Psoas muscle (tissue), 8 donors: Measurements from ENCODE around the gene DLL3. TPM values are rescaled to one million over a fixed set of nuclear protein-coding genes. Genes with fewer than 3 reads are reported as not detected.

Source experiments
- ATAC-seq, 4 donors: fragments of 200-7000 bp; cut with Tn5 transposase; one replicate each; pipeline ENCODE4 v1.9.1; 2020; ENCODE audit warnings: moderate library complexity in 3 of 4, mild to moderate bottlenecking in 2 of 4
- DNase-seq, 2 donors: peaks; one replicate each; pipeline ENCODE4 v3.0.0-alpha.2; 2020
- H3K27ac ChIP-seq: fragments of 200-600 bp; one replicate; pipeline ENCODE4 v1.8.0; 2022
- H3K27me3 ChIP-seq, 3 donors: fragments of 200-600 bp in 1 of 3; one replicate each; pipeline versions ENCODE4 v1.6.1 to v1.8.0; 2013 to 2022; ENCODE audit warnings: low read length in 2 of 3, mild to moderate bottlenecking in 2 of 3, moderate library complexity in 1 of 3; ENCODE audit not compliant: insufficient read depth in 3 of 3
- H3K36me3 ChIP-seq, 2 donors: fragments of 200-600 bp in 1 of 2; one replicate each; pipeline versions ENCODE4 v1.6.1 to v1.8.0; 2013 to 2022; ENCODE audit warnings: low read depth in 1 of 2, mild to moderate bottlenecking in 1 of 2, moderate library complexity in 1 of 2; ENCODE audit not compliant: insufficient read depth in 1 of 2
- H3K4me1 ChIP-seq: fragments of 200-600 bp; one replicate; pipeline ENCODE4 v1.8.0; 2022
- H3K4me3 ChIP-seq: fragments of 200-600 bp; one replicate; pipeline ENCODE4 v1.8.0; 2022; ENCODE audit warnings: mild to moderate bottlenecking
- H3K9me3 ChIP-seq: fragments of 200-600 bp; one replicate; pipeline ENCODE4 v1.8.0; 2022
- WGBS, 3 donors: extraction: QIAGEN DNeasy Blood & Tissue Kit; methylation state at CpG; one replicate each; pipeline versions ENCODE4 v1.1.6 to v1.1.7; 2013; 5-methylcytosine and 5-hydroxymethylcytosine counted together
- intact Hi-C, 2 donors: fragments of 100-400 bp; cut with DNase I; formaldehyde crosslinking; loops; one replicate each; pipeline versions ENCODE4 v1.11.0 to v1.14.2; 2022
- polyA plus RNA-seq, 3 donors: library from polyadenylated mRNA; stranded (reverse); fragments of 200-250 nt; gene quantifications; one replicate each; pipeline ENCODE4 v1.2.3, GENCODE V29; 2013
- total RNA-seq, 4 donors: library from RNA; stranded (reverse); fragmentation: NEBNext Ultra II Directional in 2 of 4; extraction: Animal tissue kit (Norgen Biotek cat#: 25700) in 2 of 4; gene quantifications; one replicate each; pipeline versions ENCODE4 v1.2.1 to v1.2.4, GENCODE V29; 2021 to 2023
- TF ChIP-seq, protein P1 (sequence below): fragments of 200-600 bp; IDR thresholded peaks from one replicate; pipeline ENCODE4 v1.8.0; 2022; ENCODE audit warnings: antibody characterized with exemption
- donor health status: healthy with polysubstance abuse.
- donor health status: DM: no; HTN: no; CAD: no; lungs with moderate emphysema.
- donor health status: Bipolar disorder and iron deficiency.
- donor health status: healthy.
- donor health status: DM: yes; HTN: yes; CAD: no.
- donor health status: DM: no; HTN: no; CAD: no.
- donor health status: DM: no; HTN: no; CAD: no.
- donor health status: DM: yes; HTN: yes; CAD: no.

DLL3 gene
- total and polyA plus RNA-seq, 7 donors, result 0.03 to 0.14 TPM; not detected in 5

DNA sequence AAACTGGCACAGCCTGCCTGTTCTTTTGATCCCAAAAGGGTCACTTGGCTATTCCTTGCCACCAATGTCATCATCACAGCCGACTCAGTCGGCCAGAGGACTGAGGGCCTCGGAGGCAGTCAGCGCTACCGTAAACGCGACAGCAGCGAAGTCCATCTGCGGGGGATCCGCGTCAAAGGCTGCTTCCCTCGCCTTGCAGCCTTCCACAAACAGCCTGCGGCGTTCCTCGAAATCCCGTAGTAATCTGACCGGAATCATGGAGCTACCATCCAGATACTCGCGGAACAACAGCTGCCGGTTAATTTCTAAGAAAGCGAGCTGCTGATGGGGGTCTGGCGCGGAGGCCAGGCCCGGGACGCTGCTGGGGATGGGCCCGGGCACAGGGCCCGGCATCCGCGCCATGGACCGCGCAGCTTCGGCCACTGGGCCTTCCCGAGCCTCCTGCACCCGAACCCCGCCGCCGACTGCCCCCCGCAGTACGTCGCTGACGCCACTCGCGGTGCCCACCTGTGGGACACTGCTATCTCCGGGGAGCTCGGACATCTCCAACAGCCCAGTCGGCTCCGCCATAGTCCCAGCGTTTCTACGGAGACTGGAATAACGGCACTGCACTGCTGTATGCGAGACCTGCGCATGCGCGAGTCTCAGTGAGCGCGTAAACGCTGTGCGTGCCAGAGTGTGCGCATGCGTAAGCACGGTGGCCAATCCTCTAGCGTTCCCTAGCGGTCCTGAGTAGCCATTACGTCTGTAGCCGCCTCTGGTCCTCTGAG lies 33.7 kb downstream of the DLL3 start, which contains the start of gene EID2B:
EID2B (minus strand) TSS at position 620 of the 770 bp plus-strand sequence; CDS start at position 570, 50 bp downstream.
- WGBS, 3 donors, result 0% methylated on average over 56 to 65 of the region's 65 CpGs
- no peaks in the 10 kb centered on the region for H3K36me3 ChIP-seq
- DNase-seq, result peak; percentile 95 to 98
- TF ChIP-seq, protein P1, sequence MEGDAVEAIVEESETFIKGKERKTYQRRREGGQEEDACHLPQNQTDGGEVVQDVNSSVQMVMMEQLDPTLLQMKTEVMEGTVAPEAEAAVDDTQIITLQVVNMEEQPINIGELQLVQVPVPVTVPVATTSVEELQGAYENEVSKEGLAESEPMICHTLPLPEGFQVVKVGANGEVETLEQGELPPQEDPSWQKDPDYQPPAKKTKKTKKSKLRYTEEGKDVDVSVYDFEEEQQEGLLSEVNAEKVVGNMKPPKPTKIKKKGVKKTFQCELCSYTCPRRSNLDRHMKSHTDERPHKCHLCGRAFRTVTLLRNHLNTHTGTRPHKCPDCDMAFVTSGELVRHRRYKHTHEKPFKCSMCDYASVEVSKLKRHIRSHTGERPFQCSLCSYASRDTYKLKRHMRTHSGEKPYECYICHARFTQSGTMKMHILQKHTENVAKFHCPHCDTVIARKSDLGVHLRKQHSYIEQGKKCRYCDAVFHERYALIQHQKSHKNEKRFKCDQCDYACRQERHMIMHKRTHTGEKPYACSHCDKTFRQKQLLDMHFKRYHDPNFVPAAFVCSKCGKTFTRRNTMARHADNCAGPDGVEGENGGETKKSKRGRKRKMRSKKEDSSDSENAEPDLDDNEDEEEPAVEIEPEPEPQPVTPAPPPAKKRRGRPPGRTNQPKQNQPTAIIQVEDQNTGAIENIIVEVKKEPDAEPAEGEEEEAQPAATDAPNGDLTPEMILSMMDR, result peak; percentile 97
- no peaks in the 10 kb centered on the region for H3K9me3 ChIP-seq
- H3K4me3 ChIP-seq, result peak within 1 kb of the TSS; percentile 86
- peak; percentile 98 to 99 (median 99) for ATAC-seq
- intact Hi-C loops, result loop anchor here (1.0 to 10.0 kb wide), 6 partner anchors 35 to 190 kb away; partner anchors contain the start of genes SAMD4B (in 2 of the 2), SUPT5H (in 2 of the 2) and DLL3 (in 1 of the 2)
- no peaks in the 10 kb centered on the region for H3K27me3 ChIP-seq
- peaks cover 14% of the 10 kb centered on the region for H3K4me1 ChIP-seq
- peak within 1 kb of the TSS; percentile 71 for H3K27ac ChIP-seq

DNA sequence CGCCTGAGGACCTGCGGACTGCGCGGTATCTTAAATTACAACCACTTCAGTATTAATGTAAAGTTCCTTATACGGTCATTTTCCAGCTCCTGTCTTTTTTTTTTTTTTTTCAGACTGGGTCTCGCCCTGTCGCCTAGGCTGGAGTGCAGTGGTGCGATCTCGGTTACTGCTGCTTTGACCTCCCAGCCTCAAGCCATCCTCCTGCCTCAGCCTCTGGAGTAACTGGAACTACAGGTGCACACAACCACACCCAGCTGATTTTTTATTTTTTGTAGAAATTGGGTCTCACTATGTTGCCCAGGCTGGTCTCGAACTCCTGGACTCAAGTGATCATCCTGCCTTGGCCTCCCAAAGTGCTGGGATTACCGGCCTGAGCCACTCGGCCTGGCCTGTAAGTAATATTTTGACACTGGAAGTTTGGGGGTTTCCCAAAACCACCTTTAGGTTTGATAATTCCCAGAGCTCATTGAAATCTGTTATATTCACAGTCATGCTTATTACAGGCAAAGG lies 34.3 kb downstream of the DLL3 start:
- Histone ChIP-seq H3K9me3 (no peaks in the 10 kb centered on the region), H3K4me1 (peaks cover 18% of the 10 kb centered on the region), H3K27ac (peak overlapping the region; percentile 71), H3K4me3 (peak overlapping the region; percentile 86), H3K27me3 (no peaks in the 10 kb centered on the region), H3K36me3 (no peaks in the 10 kb centered on the region)
- TF ChIP-seq, protein P1, result no peak
- DNase-seq (no peak), ATAC-seq (peak in 2 of 4 donors; percentile 3 to 36)
- intact Hi-C loops, result loop anchor here (2.0 to 10.0 kb wide), 5 partner anchors 36 to 191 kb away; partner anchors contain the start of genes SAMD4B (in 2 of the 2), SUPT5H (in 2 of the 2) and DLL3 (in 1 of the 2)
- 15 to 25% (median 17%) methylated on average over 12 of the region's 12 CpGs for WGBS, 3 donors

DNA sequence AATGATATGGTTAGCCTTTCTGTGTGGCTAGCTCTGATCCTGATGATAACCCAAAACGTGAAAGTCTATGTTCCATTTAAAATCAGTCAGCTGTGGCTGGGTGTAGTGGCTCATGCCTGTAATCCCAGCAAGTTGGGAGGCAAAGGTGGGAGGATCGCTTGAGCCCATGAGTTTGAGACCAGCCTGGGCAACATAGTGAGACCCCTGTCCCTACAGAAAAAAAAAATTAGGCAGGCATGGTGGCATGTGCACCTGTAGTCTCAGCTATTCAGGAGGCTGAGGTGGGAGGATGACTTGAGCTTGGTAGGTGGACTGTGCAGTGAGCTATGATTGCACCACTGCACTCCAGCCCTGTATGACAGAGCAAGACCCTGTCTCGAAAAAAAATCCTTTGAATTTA lies 35.0 kb downstream of the DLL3 start:
- 57 to 71% (median 67%) methylated on average over 3 of the region's 3 CpGs for WGBS, 3 donors
- intact Hi-C loops, result loop anchor here (2.0 to 10.0 kb wide), 5 partner anchors 36 to 191 kb away; partner anchors contain the start of genes SAMD4B (in 2 of the 2), SUPT5H (in 2 of the 2) and DLL3 (in 1 of the 2)
- DNase-seq (no peak), ATAC-seq (no peak)
- Histone ChIP-seq H3K4me3 (no peak overlapping the region), H3K9me3 (no peaks in the 10 kb centered on the region), H3K4me1 (peaks cover 25% of the 10 kb centered on the region), H3K27ac (no peak overlapping the region), H3K27me3 (no peaks in the 10 kb centered on the region), H3K36me3 (no peaks in the 10 kb centered on the region)
- TF ChIP-seq, protein P1, result no peak

DNA sequence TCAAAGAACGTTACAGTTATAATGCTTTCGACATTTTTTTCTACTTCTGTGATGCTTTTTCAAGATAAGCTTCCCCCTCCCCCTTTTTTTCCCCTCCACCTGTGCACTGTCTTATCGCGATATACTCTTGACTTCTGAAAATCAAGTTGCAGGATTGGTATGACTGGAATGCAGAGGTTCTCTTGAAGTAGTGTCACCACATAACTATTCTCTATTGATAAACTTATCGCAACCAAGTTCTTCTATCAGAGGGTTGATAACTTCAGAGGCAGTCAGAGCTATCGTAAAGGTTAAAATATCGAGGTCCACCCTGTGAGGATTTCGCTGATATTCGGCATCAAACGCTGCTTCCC lies 40.4 kb downstream of the DLL3 start:
- Histone ChIP-seq H3K27me3 (no peaks in the 10 kb centered on the region), H3K4me1 (peaks cover 21% of the 10 kb centered on the region), H3K27ac (peak overlapping the region; percentile 91), H3K4me3 (peak overlapping the region; percentile 92), H3K9me3 (no peaks in the 10 kb centered on the region), H3K36me3 (no peaks in the 10 kb centered on the region)
- intact Hi-C loops, result loop anchor here (10.0 kb wide), 2 partner anchors 94 to 194 kb away; partner anchors contain the start of genes SUPT5H (in 2 of the 2) and SAMD4B (in 1 of the 2)
- DNase-seq (no peak), ATAC-seq (no peak)
- WGBS, 3 donors, result 5% methylated on average over 10 of the region's 10 CpGs
- TF ChIP-seq, protein P1, result no peak
